Loucy (cell line): ENCODE results near the gene CLMN.

Experiments used
- EZH2phosphoT487 ChIP-seq: fragments of 200-600 bp; IDR thresholded peaks from 2 replicates; pipeline ENCODE4 v1.6.1; 2018; ENCODE audit warnings: antibody characterized with exemption, mild to moderate bottlenecking, moderate library complexity, borderline replicate concordance
- TF ChIP-seq, protein P1 (sequence below): fragments of 200-600 bp; sonication (generic); conservative IDR thresholded peaks from 2 replicates; pipeline ENCODE4 v1.5.1; 2014; ENCODE audit warnings: mild to moderate bottlenecking, antibody characterized with exemption, low read length

DNA sequence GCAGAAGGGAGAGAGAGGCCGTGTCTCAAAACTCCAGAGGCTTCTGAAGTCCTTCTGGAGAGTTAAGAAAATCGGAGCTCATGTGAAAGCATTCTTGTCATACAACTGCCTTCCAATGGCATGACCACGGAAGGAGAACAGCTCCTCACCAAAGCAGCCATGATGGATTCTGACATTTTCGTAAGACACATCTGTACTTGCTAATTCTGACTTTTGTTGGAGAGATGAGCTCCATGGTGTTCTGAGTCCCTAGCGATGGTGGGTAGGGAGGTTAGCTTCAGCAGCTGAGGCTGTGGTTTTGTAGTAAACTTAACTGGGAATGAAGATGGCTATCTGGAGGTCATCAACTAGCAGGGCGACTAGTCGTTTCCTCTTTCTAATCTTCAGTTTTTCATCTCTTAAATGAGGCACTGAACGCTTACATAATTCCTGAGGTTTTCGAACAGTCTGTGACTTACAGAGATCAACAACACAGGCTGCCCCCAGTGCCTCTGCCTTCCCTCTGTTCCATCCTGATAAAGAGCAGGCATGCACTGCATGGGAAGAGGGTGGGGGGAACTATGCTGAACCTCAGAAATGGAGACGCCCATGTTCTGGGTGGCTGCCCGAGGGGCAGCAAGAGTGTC lies 133.8 kb downstream of the CLMN start:
- TF ChIP-seq, protein P1, sequence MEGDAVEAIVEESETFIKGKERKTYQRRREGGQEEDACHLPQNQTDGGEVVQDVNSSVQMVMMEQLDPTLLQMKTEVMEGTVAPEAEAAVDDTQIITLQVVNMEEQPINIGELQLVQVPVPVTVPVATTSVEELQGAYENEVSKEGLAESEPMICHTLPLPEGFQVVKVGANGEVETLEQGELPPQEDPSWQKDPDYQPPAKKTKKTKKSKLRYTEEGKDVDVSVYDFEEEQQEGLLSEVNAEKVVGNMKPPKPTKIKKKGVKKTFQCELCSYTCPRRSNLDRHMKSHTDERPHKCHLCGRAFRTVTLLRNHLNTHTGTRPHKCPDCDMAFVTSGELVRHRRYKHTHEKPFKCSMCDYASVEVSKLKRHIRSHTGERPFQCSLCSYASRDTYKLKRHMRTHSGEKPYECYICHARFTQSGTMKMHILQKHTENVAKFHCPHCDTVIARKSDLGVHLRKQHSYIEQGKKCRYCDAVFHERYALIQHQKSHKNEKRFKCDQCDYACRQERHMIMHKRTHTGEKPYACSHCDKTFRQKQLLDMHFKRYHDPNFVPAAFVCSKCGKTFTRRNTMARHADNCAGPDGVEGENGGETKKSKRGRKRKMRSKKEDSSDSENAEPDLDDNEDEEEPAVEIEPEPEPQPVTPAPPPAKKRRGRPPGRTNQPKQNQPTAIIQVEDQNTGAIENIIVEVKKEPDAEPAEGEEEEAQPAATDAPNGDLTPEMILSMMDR, result no peak
- TF ChIP-seq EZH2phosphoT487, result no peak
